Endothelial cell of umbilical vein (primary cell): ENCODE measurements around the gene SRSF9. TPM values are rescaled to one million over a fixed set of nuclear protein-coding genes. Genes with fewer than 3 reads are reported as not detected.

Experiments
- BruUV-seq: library from RNA; stranded (reverse); fragments of 400-500 nt; replicated peaks from 2 replicates; lab custom pipeline; 2021; lab: Mats Ljungman, UMichigan
- CTCF ChIA-PET: fragments of 300-600, 350-600 bp; sonication (Branson Sonifier 250); formaldehyde crosslinking; loops from one replicate; lab custom pipeline; 2021; ENCODE audit warnings: antibody characterized with exemption, inconsistent platforms; lab: Charles Lee
- POLR2A ChIA-PET: fragments of 300-600, 350-600 bp; sonication (Branson Sonifier 250); formaldehyde crosslinking; loops from one replicate; lab custom pipeline; 2021; ENCODE audit warnings: antibody characterized with exemption, inconsistent platforms; lab: Charles Lee
- DNase-seq: peaks from one replicate; pipeline ENCODE4 v3.0.0-alpha.2; 2011; ENCODE audit warnings: low read depth, low spot score
- FAIRE-seq: peaks from 2 replicates; lab custom pipeline; 2011; peaks lifted over from hg19 to GRCh38; lab: Jason Lieb, UNC
- H2AFZ ChIP-seq: 2 replicates; pipeline ENCODE4 v1.6.0; 2012; ENCODE audit warnings: low read depth, low read length, control low read depth, inconsistent platforms
- H3K27ac ChIP-seq: 2 replicates; pipeline ENCODE4 v1.5.1; 2011; ENCODE audit warnings: low read depth, mild to moderate bottlenecking, control low read depth, low read length, moderate library complexity; ENCODE audit not compliant: insufficient read depth
- H3K27me3 ChIP-seq, 2 experiments: 2 replicates each; pipeline versions ENCODE4 v1.6.0 to v1.6.1; 2011; ENCODE audit warnings: low read length in 2 of 2, mixed read lengths in 1 of 2; ENCODE audit not compliant: control insufficient read depth in 2 of 2, insufficient read depth in 2 of 2
- H3K36me3 ChIP-seq, 2 experiments: 2 replicates in 1 of 2; 3 replicates in 1 of 2; pipeline ENCODE4 v1.5.1; 2011; ENCODE audit warnings: low read length in 2 of 2, mild to moderate bottlenecking in 1 of 2, moderate library complexity in 1 of 2; ENCODE audit not compliant: control insufficient read depth in 2 of 2, insufficient read depth in 2 of 2; ENCODE audit errors: extremely low read depth in 1 of 2
- H3K4me1 ChIP-seq: 3 replicates; pipeline ENCODE4 v1.5.1; 2011; ENCODE audit warnings: mild to moderate bottlenecking, low read length; ENCODE audit not compliant: control insufficient read depth, insufficient read depth; ENCODE audit errors: extremely low read depth
- H3K4me2 ChIP-seq: 2 replicates; pipeline ENCODE4 v1.6.1; 2011; ENCODE audit warnings: low read length, control low read depth, mixed read lengths; ENCODE audit not compliant: insufficient read depth
- H3K4me3 ChIP-seq, 3 experiments: fragments of 200-600 bp in 1 of 3; sonication (generic), shearing (Covaris generic) in 1 of 3; replicated peaks in 1 of 3; 2 replicates each; pipeline ENCODE4 v1.5.1; 2011 to 2016; ENCODE audit warnings: control low read depth in 3 of 3, low read length in 3 of 3, mild to moderate bottlenecking in 2 of 3, inconsistent platforms in 1 of 3, low read depth in 1 of 3, moderate library complexity in 1 of 3; ENCODE audit not compliant: insufficient read depth in 1 of 3
- H3K79me2 ChIP-seq: 2 replicates; pipeline ENCODE4 v1.6.0; 2012; ENCODE audit warnings: low read length, inconsistent platforms; ENCODE audit not compliant: control insufficient read depth, insufficient read depth
- H3K9ac ChIP-seq: replicated peaks from 2 replicates; pipeline ENCODE3; 2011; ENCODE audit warnings: low read length, control low read depth; ENCODE audit not compliant: insufficient read depth; ENCODE audit errors: extremely low read depth
- H3K9me1 ChIP-seq: replicated peaks from 3 replicates; pipeline ENCODE4 v1.6.0; 2011; ENCODE audit warnings: mild to moderate bottlenecking, low read length; ENCODE audit not compliant: control insufficient read depth, insufficient read depth; ENCODE audit errors: extremely low read depth
- H3K9me3 ChIP-seq: replicated peaks from 2 replicates; pipeline ENCODE4 v1.5.1; 2012; ENCODE audit warnings: low read length, inconsistent platforms; ENCODE audit not compliant: control insufficient read depth, insufficient read depth
- H4K20me1 ChIP-seq: replicated peaks from 2 replicates; pipeline ENCODE3; 2011; ENCODE audit warnings: mild to moderate bottlenecking, low read length; ENCODE audit not compliant: control insufficient read depth, insufficient read depth; ENCODE audit errors: extremely low read depth
- EZH2 ChIP-seq: IDR thresholded peaks from 2 replicates; pipeline ENCODE4 v1.6.1; 2012; ENCODE audit warnings: borderline replicate concordance, low read depth, mild to moderate bottlenecking, moderate library complexity, low read length, inconsistent platforms; ENCODE audit not compliant: severe bottlenecking
- FOS ChIP-seq: IDR thresholded peaks from 2 replicates; pipeline ENCODE4 v1.6.1; 2011; ENCODE audit warnings: mild to moderate bottlenecking, low read length, moderate library complexity, borderline replicate concordance; ENCODE audit not compliant: insufficient read depth
- GATA2 ChIP-seq: IDR thresholded peaks from 2 replicates; pipeline ENCODE4 v1.7.0; 2011; ENCODE audit warnings: low read depth, mild to moderate bottlenecking, moderate library complexity, mixed read lengths, low read length; ENCODE audit not compliant: insufficient read length, insufficient read depth
- JUN ChIP-seq: IDR thresholded peaks from 2 replicates; pipeline ENCODE4 v1.6.1; 2011; ENCODE audit warnings: borderline replicate concordance, low read depth; ENCODE audit not compliant: insufficient read length, insufficient read depth
- MYC ChIP-seq: IDR thresholded peaks from one replicate; pipeline ENCODE4 v1.6.1; 2011; ENCODE audit warnings: mild to moderate bottlenecking, low read depth, low read length
- POLR2A ChIP-seq: IDR thresholded peaks from 2 replicates; pipeline ENCODE4 v1.6.1; 2012; ENCODE audit warnings: low read depth, mild to moderate bottlenecking, control low read depth, low read length
- POLR2AphosphoS5 ChIP-seq: IDR thresholded peaks from 2 replicates; pipeline ENCODE4 v1.6.1; 2012; ENCODE audit warnings: low read depth, mild to moderate bottlenecking, control low read depth, low read length, moderate library complexity; ENCODE audit not compliant: insufficient read depth
- dilution Hi-C: fragments of 300-500 bp; cut with MboI; formaldehyde crosslinking; loops from one replicate; pipeline ENCODE4 v1.15.0; 2019; ENCODE audit warnings: low sequenced_read_pairs; ENCODE audit not compliant: extremely low pct_ligation_motif_present
- intact Hi-C: fragments of 100-400 bp; cut with micrococcal nuclease; formaldehyde crosslinking; loops from one replicate; pipeline ENCODE4 v1.10.0; 2022
- polyA plus RNA-seq, 4 experiments: library from polyadenylated mRNA; depleted of rRNA in 3 of 4; stranded (reverse) in 3 of 4; unstranded in 1 of 4; fragments of >200 nt; gene quantifications; 2 replicates each; pipeline versions ENCODE4 v1.2.1 to v1.2.3, GENCODE V29; 2011 to 2012; ENCODE audit warnings: missing spikeins in 1 of 4
- total RNA-seq: library from RNA; stranded (reverse); gene quantifications from 2 replicates; pipeline ENCODE4 v1.2.3, GENCODE V29; 2021
- TF ChIP-seq, protein P1 (sequence below), 2 donors: IDR thresholded peaks; 1 replicate in 1 of 2; 2 replicates in 1 of 2; pipeline ENCODE4 v1.5.1; 2011; ENCODE audit warnings: low read length in 2 of 2, mild to moderate bottlenecking in 2 of 2, moderate library complexity in 2 of 2, control low read depth in 1 of 2, inconsistent platforms in 1 of 2, low read depth in 1 of 2; ENCODE audit not compliant: insufficient read depth in 1 of 2; ENCODE audit errors: extremely low read depth in 1 of 2
- TF ChIP-seq, protein P2 (sequence below): IDR thresholded peaks from 2 replicates; pipeline ENCODE4 v1.6.1; 2011; ENCODE audit not compliant: insufficient read depth, insufficient read length

SRSF9 gene
- total and polyA plus RNA-seq, 2 donors (not counting 3 experiments of a cell fraction or from before 2014, with no cell fraction given), result 153 to 226 TPM

- FAIRE-seq (no peak), DNase-seq (no peak)
- no peaks in the 10 kb centered on the region for H3K9me3 ChIP-seq
- no peaks in the 10 kb centered on the region for H3K4me1 ChIP-seq
- intact Hi-C loops (no loop called here), dilution Hi-C loops (no loop called here)
- no peaks in the 10 kb centered on the region for H3K36me3 ChIP-seq
- ChIA-PET POLR2A (no interaction called here), CTCF (interaction anchor here (1.5 kb wide), 1 partner anchor 9 kb away, joined by 5 read pairs; no protein-coding TSS in a partner anchor)
- H4K20me1 ChIP-seq, result no peaks in the 10 kb centered on the region
- no peak overlapping the region for H3K9ac ChIP-seq
- no peak overlapping the region for H3K27ac ChIP-seq
- BruUV-seq, result no TSS peak
- no peak for TF ChIP-seq GATA2
- TF ChIP-seq FOS, result no peak
- TF ChIP-seq POLR2AphosphoS5, result no peak
- TF ChIP-seq, protein P1, sequence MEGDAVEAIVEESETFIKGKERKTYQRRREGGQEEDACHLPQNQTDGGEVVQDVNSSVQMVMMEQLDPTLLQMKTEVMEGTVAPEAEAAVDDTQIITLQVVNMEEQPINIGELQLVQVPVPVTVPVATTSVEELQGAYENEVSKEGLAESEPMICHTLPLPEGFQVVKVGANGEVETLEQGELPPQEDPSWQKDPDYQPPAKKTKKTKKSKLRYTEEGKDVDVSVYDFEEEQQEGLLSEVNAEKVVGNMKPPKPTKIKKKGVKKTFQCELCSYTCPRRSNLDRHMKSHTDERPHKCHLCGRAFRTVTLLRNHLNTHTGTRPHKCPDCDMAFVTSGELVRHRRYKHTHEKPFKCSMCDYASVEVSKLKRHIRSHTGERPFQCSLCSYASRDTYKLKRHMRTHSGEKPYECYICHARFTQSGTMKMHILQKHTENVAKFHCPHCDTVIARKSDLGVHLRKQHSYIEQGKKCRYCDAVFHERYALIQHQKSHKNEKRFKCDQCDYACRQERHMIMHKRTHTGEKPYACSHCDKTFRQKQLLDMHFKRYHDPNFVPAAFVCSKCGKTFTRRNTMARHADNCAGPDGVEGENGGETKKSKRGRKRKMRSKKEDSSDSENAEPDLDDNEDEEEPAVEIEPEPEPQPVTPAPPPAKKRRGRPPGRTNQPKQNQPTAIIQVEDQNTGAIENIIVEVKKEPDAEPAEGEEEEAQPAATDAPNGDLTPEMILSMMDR (IDR thresholded peaks at IDR 0.05; ENCODE audit: extremely low read depth in 1 of 2, insufficient read depth in 1 of 2, low read depth in 1 of 2, low read length in 2 of 2), result no peak
- TF ChIP-seq, protein P2, sequence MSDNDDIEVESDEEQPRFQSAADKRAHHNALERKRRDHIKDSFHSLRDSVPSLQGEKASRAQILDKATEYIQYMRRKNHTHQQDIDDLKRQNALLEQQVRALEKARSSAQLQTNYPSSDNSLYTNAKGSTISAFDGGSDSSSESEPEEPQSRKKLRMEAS, result no peak
- TF ChIP-seq POLR2A, result no peak
- TF ChIP-seq MYC, result no peak
- TF ChIP-seq JUN, result no peak
- TF ChIP-seq EZH2, result no peak
- H3K4me2 ChIP-seq, result no peak overlapping the region
- no peaks in the 10 kb centered on the region for H3K27me3 ChIP-seq
- H3K4me3 ChIP-seq, result no peak overlapping the region
- H3K9me1 ChIP-seq, result no peaks in the 10 kb centered on the region
- no peaks in the 10 kb centered on the region for H3K79me2 ChIP-seq
- no peak overlapping the region for H2AFZ ChIP-seq
Measured at GRCh38 chr12:120416490-120417216, 52.9 kb downstream of the SRSF9 start.
